Neural progenitor cell (in vitro differentiated cells): ENCODE measurements around the gene SACS. TPM values are rescaled to one million over a fixed set of nuclear protein-coding genes. Genes with fewer than 3 reads are reported as not detected.

Experiments used
- DNase-seq: peaks from one replicate; pipeline ENCODE4 v3.0.0-alpha.2; 2016; ENCODE audit warnings: low spot score
- H2AFZ ChIP-seq: fragments of 200-600 bp; sonication (generic); replicated peaks from 2 replicates; pipeline ENCODE4 v1.6.1; 2016; ENCODE audit warnings: antibody characterized with exemption
- H3F3A ChIP-seq: fragments of 200-600 bp; sonication (generic); 2 replicates; pipeline ENCODE4 v1.6.1; 2016; ENCODE audit warnings: antibody characterized with exemption, low read depth
- H3K27ac ChIP-seq: fragments of 200-600 bp; sonication (generic); 2 replicates; pipeline ENCODE4 v1.5.1; 2016; ENCODE audit warnings: mild to moderate bottlenecking
- H3K27me3 ChIP-seq: fragments of 200-600 bp; sonication (generic); 2 replicates; pipeline ENCODE4 v1.6.1; 2016; ENCODE audit warnings: mild to moderate bottlenecking, moderate library complexity
- H3K36me3 ChIP-seq: fragments of 200-600 bp; sonication (generic); 2 replicates; pipeline ENCODE4 v1.5.1; 2016
- H3K4me1 ChIP-seq: fragments of 200-600 bp; sonication (generic); 2 replicates; pipeline ENCODE4 v1.6.1; 2016; ENCODE audit warnings: mixed run types
- H3K4me2 ChIP-seq: fragments of 200-600 bp; sonication (generic); 2 replicates; pipeline ENCODE4 v1.6.1; 2016
- H3K4me3 ChIP-seq: fragments of 200-600 bp; sonication (generic); 2 replicates; pipeline ENCODE4 v1.5.1; 2016
- H3K79me2 ChIP-seq: fragments of 200-600 bp; sonication (generic); 2 replicates; pipeline ENCODE4 v1.6.1; 2016; ENCODE audit warnings: low read depth
- H3K9ac ChIP-seq: fragments of 200-600 bp; sonication (generic); 2 replicates; pipeline ENCODE4 v1.6.1; 2016
- H3K9me3 ChIP-seq: fragments of 200-600 bp; sonication (generic); 2 replicates; pipeline ENCODE4 v1.5.1; 2016; ENCODE audit warnings: low read depth
- H4K20me1 ChIP-seq: fragments of 200-600 bp; sonication (generic); 2 replicates; pipeline ENCODE4 v1.6.1; 2016; ENCODE audit warnings: low read depth
- H3K27ac Mint-ChIP-seq: 3 replicates; pipeline ENCODE4 v1.8.0; 2021; ENCODE audit warnings: mixed read lengths
- H3K27me3 Mint-ChIP-seq: 2 replicates; pipeline ENCODE4 v1.8.0; 2022; ENCODE audit warnings: low read depth, mild to moderate bottlenecking, inconsistent platforms, moderate library complexity, mixed read lengths; ENCODE audit not compliant: insufficient read depth
- H3K36me3 Mint-ChIP-seq: 3 replicates; pipeline ENCODE4 v1.8.0; 2021; ENCODE audit warnings: mixed read lengths
- H3K4me1 Mint-ChIP-seq: 3 replicates; pipeline ENCODE4 v1.8.0; 2021; ENCODE audit warnings: mixed read lengths
- H3K4me3 Mint-ChIP-seq: 3 replicates; pipeline ENCODE4 v1.8.0; 2021; ENCODE audit warnings: mild to moderate bottlenecking, moderate library complexity, mixed read lengths
- H3K9me3 Mint-ChIP-seq: 3 replicates; pipeline ENCODE4 v1.8.0; 2020; ENCODE audit warnings: mixed read lengths
- CTCF ChIP-seq: fragments of 200-600 bp; sonication (generic); IDR thresholded peaks from 2 replicates; pipeline ENCODE4 v1.5.1; 2017; ENCODE audit warnings: antibody characterized with exemption, mild to moderate bottlenecking
- EZH2 ChIP-seq: fragments of 200-600 bp; sonication (generic); IDR thresholded peaks from 2 replicates; pipeline ENCODE4 v1.6.1; 2017; ENCODE audit warnings: antibody characterized with exemption, mild to moderate bottlenecking, moderate library complexity
- EZH2phosphoT487 ChIP-seq: fragments of 200-600 bp; sonication (generic); IDR thresholded peaks from 2 replicates; pipeline ENCODE4 v1.6.1; 2017; ENCODE audit warnings: antibody characterized with exemption
- total RNA-seq: library from RNA; depleted of rRNA; stranded (reverse); fragments of >200 nt; gene quantifications from 2 replicates; pipeline ENCODE4 v1.2.3, GENCODE V29; 2015; ENCODE audit warnings: low replicate concordance

Gene SACS
- total RNA-seq, 1 donor from 2014 or later = 77.7 TPM

DNA sequence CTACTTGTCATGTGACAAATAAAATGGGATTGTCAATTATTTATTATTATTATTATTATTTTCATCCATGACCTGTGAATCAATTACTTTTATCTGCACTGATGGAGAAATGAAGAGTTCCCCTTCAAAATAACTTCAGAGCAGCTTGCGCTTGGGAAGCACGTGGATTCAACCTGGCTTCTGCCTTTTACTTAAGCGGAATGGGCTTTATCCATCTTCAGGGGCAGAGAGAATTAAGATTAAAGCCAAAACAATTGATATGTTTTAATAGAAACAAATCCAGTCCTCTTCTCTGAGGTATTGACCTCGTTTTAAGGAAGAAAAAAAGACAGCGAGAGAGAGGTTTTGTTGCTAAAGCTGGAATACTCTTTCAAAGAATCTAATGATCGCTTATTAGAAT is 876 bp downstream of the SACS start:
- Histone ChIP-seq H3K9ac (no peak overlapping the region), H4K20me1 (peaks cover 6% of the 10 kb centered on the region), H3K27ac (peak overlapping the region; percentile 50), H3K79me2 (peaks cover 50% of the 10 kb centered on the region), H3F3A (peaks cover 32% of the 10 kb centered on the region), H3K4me3 (peak overlapping the region; percentile 80), H3K4me2 (peak overlapping the region; percentile 87), H3K36me3 (no peaks in the 10 kb centered on the region), H3K9me3 (no peaks in the 10 kb centered on the region), H2AFZ (no peak overlapping the region), H3K4me1 (peaks cover 43% of the 10 kb centered on the region), H3K27me3 (no peaks in the 10 kb centered on the region)
- Mint-ChIP-seq H3K4me3 (peak overlapping the region; percentile 93), H3K27ac (peak overlapping the region; percentile 44), H3K27me3 (peaks cover 2% of the 10 kb centered on the region), H3K36me3 (peaks cover 18% of the 10 kb centered on the region), H3K4me1 (peaks cover 40% of the 10 kb centered on the region), H3K9me3 (no peaks in the 10 kb centered on the region)
- TF ChIP-seq CTCF = no peak
- TF ChIP-seq EZH2phosphoT487 = no peak
- no peak for TF ChIP-seq EZH2
- DNase-seq = peak; percentile 41

- Histone ChIP-seq H3F3A (peaks cover 32% of the 10 kb centered on the region), H3K4me3 (no peak overlapping the region), H3K4me2 (peak overlapping the region; percentile 87), H3K27ac (no peak overlapping the region), H4K20me1 (peaks cover 6% of the 10 kb centered on the region), H3K79me2 (peaks cover 63% of the 10 kb centered on the region), H3K36me3 (no peaks in the 10 kb centered on the region), H2AFZ (no peak overlapping the region), H3K27me3 (no peaks in the 10 kb centered on the region), H3K9ac (no peak overlapping the region), H3K4me1 (peaks cover 46% of the 10 kb centered on the region), H3K9me3 (no peaks in the 10 kb centered on the region)
- Mint-ChIP-seq H3K27ac (no peak overlapping the region), H3K4me1 (peaks cover 48% of the 10 kb centered on the region), H3K4me3 (no peak overlapping the region), H3K36me3 (peaks cover 25% of the 10 kb centered on the region), H3K9me3 (no peaks in the 10 kb centered on the region), H3K27me3 (peaks cover 7% of the 10 kb centered on the region)
- DNase-seq = no peak
- no peak for TF ChIP-seq EZH2phosphoT487
- TF ChIP-seq EZH2 = no peak
- TF ChIP-seq CTCF = no peak
Measured at GRCh38 chr13:23430664-23431063, 2.8 kb downstream of the SACS start.

DNA sequence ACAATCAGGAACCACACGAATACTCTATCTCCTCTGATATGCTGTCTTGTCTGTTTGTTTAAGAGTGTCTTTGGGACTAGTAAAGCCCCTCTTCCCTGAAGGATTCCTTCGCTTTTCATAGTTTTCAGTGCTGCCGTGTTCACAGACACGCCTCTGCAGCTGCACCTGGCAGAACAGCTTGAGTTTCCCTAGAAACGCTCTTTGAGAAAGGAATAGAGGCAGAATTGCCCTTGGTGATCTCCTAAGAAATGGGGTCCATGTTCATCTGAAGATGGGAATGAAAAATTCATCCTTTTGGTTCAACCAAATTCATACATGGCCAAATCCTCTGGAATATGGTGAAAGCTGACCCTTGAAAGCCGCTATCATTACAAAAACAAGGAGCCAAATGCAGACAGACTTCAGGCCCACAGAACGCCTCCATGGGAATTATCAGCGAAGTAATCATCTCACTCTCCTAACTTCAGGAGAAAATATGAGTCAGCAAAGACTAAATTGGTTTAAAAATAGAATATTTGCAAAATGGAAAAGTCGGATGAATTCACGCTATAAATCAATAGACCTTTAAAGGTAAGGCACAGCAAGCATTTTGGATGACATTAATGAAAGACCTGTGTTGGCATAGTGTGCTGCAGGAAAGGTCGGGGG is 5.5 kb downstream of the SACS start:
- Mint-ChIP-seq H3K27ac (peak overlapping the region; percentile 72), H3K4me3 (no peak overlapping the region), H3K27me3 (peaks cover 7% of the 10 kb centered on the region), H3K9me3 (no peaks in the 10 kb centered on the region), H3K36me3 (peaks cover 31% of the 10 kb centered on the region), H3K4me1 (peaks cover 35% of the 10 kb centered on the region)
- Histone ChIP-seq H3K4me1 (peaks cover 34% of the 10 kb centered on the region), H3K9ac (no peak overlapping the region), H3K36me3 (no peaks in the 10 kb centered on the region), H3K4me2 (peak overlapping the region; percentile 19), H4K20me1 (peaks cover 6% of the 10 kb centered on the region), H3K27ac (no peak overlapping the region), H3K27me3 (no peaks in the 10 kb centered on the region), H3K4me3 (no peak overlapping the region), H3F3A (peaks cover 14% of the 10 kb centered on the region), H2AFZ (no peak overlapping the region), H3K79me2 (peaks cover 75% of the 10 kb centered on the region), H3K9me3 (no peaks in the 10 kb centered on the region)
- TF ChIP-seq EZH2phosphoT487 = no peak
- no peak for TF ChIP-seq CTCF
- no peak for TF ChIP-seq EZH2
- no peak for DNase-seq
